GM06990 (cell line): ENCODE measurements around the gene MTCH2.
"Not testable (repeated sequence)": the region's sequence is repeated elsewhere in the genome, so short reads cannot be mapped to it uniquely, and the experiment has no call there.

Source experiments
- DNase-seq: peaks from one replicate; pipeline ENCODE4 v3.0.0-alpha.2; 2011; ENCODE audit not compliant: insufficient read length; ENCODE audit errors: extremely low read depth
- H3K27me3 ChIP-seq: replicated peaks from 2 replicates; pipeline ENCODE4 v1.6.0; 2011; ENCODE audit warnings: low read length; ENCODE audit not compliant: control insufficient read depth, insufficient read depth
- H3K36me3 ChIP-seq: 2 replicates; pipeline ENCODE4 v1.5.1; 2011; ENCODE audit warnings: low read length; ENCODE audit not compliant: control insufficient read depth, insufficient read depth
- H3K4me3 ChIP-seq: replicated peaks from 2 replicates; pipeline ENCODE4 v1.5.1; 2011; ENCODE audit warnings: low read depth, mild to moderate bottlenecking, control low read depth, low read length
- CTCF ChIP-seq: IDR thresholded peaks from 2 replicates; pipeline ENCODE4 v1.5.1; 2011; ENCODE audit warnings: low read length, control low read depth, mild to moderate bottlenecking, inconsistent platforms; ENCODE audit not compliant: insufficient read depth, poor library complexity, severe bottlenecking

MTCH2 gene

GRCh38 chr11:47642099-47642855, at the start of gene MTCH2:
MTCH2 (minus strand) TSS chr11:47642559; CDS start chr11:47642465, 94 bp downstream.
- Histone ChIP-seq H3K27me3 (no peaks in the 10 kb centered on the region), H3K36me3 (peaks cover 2% of the 10 kb centered on the region), H3K4me3 (peak within 1 kb of the TSS; percentile 72)
- DNase-seq = peak; percentile 98
- peak; percentile 25 for TF ChIP-seq CTCF

- Histone ChIP-seq H3K36me3 (no peaks in the 10 kb centered on the region), H3K4me3 (no peak overlapping the region), H3K27me3 (no peaks in the 10 kb centered on the region)
- no peak for TF ChIP-seq CTCF
- DNase-seq = no peak
Observed at GRCh38 chr11:47691979-47692378, 49.6 kb upstream of the MTCH2 start.

GRCh38 chr11:47689480-47689879, 47.1 kb upstream of the MTCH2 start:
- TF ChIP-seq CTCF = no peak
- Histone ChIP-seq H3K4me3 (no peak overlapping the region), H3K36me3 (no peaks in the 10 kb centered on the region), H3K27me3 (no peaks in the 10 kb centered on the region)
- DNase-seq = no peak

GRCh38 chr11:47688991-47689390, 46.6 kb upstream of the MTCH2 start:
- no peak for DNase-seq

DNA sequence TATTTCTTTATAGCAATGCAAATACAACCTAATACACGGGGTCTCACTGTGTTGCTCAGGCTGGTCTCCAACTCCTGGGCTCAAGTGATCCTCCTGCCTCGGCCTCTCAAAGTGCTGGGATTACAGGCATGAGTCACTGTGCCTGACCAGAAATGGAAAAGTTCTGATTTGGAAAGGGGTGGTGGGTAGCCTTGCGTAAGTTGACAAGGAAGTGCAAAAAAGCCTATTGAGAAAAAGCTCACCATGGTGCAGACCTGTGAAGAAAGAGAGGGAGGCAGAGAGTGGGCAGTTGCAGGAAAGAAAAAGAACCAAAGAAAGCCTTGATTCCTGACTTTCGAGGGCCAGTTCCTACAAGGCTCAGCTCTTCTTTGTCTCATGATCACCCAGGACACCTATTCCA, 45.8 kb upstream of the MTCH2 start:
- Histone ChIP-seq H3K36me3 (no peaks in the 10 kb centered on the region), H3K4me3 (no peak overlapping the region), H3K27me3 (no peaks in the 10 kb centered on the region)
- no peak for DNase-seq
- no peak for TF ChIP-seq CTCF

More at GRCh38 chr11:47688991-47689390, 46.6 kb upstream of the MTCH2 start:
- H3K4me3 ChIP-seq = no peak overlapping the region
- H3K27me3 ChIP-seq = no peaks in the 10 kb centered on the region
- H3K36me3 ChIP-seq = no peaks in the 10 kb centered on the region
- no peak for TF ChIP-seq CTCF

DNA sequence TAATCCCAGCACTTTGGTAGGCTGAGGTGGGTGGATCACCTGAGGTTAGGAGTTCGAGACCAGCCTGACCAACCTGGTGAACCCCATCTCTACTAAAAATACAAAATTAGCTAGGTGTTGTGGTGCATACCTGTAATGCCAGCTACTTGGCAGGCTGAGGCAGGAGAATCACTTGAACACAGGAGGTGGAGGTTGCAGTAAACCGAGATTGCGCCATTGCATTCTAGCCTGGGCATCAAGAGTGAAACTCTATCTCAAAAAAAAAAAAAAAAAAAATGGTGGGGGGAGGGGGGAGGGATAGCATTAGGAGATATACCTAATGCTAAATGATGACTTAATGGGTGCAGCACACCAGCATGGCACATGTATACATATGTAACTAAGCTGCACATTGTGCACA, 44.3 kb upstream of the MTCH2 start:
- DNase-seq, H3K27me3 ChIP-seq, H3K4me3 ChIP-seq, H3K36me3 ChIP-seq: not testable (repeated sequence)
